GM19395 (cell line): Measurements from ENCODE around the gene CDK17.
"Not testable (repeated sequence)": the region's sequence is repeated elsewhere in the genome, so short reads cannot be mapped to it uniquely, and the experiment has no call there.

Source experiments
- ATAC-seq: cut with Tn5 transposase; IDR thresholded peaks from one replicate; pipeline ENCODE4 v1.9.1; 2021; ENCODE audit warnings: mild to moderate bottlenecking, moderate library complexity; ENCODE audit not compliant: unreplicated experiment

Gene CDK17

DNA sequence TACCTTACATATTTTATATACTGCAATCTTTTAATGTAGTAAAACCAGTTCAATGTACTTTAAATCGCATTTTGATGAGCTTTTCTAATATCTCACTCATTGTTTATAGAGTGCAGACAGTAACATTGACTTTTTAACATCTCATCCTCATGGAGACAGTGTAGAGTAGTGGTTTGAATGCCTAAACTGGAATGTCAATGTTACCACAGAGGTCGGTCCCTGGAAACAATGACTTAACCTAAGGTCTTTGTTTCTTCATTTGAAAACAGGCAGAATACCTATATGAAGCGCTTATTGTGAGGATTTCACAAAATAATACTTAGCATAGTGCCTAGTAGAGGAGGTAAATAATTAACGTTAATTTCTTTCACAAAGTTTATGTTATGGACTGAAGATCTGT lies 5.0 kb downstream of the CDK17 start:
- ATAC-seq: no peak

DNA sequence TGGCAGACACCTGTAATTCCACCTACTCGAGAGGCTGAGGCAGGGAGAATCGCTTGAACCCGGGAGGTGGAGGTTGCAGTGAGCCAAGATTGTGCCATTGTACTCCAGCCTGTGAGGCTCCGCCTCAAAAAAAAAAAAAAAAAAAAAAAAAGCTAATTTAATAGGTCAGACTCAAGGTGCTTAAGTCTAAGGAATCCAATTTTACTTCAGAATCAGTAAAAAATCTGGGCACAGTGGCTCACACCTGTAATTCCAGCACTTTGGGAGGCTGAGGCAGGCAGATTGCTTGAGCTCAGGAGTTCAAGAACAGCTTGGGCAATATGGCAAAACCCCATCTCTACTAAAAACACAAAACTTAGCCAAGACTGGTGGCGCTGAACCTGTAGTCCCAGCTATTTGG lies 7.0 kb downstream of the CDK17 start:
- ATAC-seq: not testable (repeated sequence)

DNA sequence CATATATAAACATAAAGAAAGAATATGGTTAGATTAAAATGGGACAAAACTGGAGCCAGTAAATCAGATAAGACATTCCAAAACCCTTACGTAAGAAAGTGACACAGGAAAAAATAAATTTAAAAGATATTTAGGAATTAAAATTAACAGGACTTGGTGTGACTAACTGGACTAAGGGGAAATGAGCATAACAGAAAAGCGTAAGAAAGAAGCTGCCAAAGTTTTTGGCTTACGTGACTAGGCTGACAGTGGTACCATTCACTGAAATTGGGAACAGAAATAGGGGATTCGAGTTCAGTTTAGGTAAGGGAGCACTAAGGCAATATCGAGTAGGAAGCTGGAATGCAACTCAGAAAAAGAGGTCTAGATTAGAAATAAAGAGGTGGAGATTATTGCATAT lies 7.8 kb downstream of the CDK17 start:
- ATAC-seq: no peak

DNA sequence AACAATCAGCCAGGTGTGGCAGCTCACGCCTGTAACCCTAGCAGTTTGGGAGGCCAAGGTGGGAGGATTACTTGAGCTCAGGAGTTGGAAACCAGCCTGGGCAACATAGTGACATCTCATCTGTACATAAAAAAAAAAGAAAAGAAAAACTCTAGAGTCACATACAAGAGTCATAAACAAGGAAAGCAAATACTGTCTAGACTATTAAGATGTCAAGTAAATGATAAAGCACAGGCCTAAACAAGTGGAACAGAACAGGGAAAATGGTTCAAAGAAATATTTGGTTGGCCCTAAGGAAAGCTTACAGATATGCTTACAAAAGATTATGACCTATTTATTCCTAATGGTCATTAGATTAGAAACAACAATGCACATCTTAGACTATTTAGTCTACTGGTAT lies 12.3 kb downstream of the CDK17 start:
- ATAC-seq: no peak

DNA sequence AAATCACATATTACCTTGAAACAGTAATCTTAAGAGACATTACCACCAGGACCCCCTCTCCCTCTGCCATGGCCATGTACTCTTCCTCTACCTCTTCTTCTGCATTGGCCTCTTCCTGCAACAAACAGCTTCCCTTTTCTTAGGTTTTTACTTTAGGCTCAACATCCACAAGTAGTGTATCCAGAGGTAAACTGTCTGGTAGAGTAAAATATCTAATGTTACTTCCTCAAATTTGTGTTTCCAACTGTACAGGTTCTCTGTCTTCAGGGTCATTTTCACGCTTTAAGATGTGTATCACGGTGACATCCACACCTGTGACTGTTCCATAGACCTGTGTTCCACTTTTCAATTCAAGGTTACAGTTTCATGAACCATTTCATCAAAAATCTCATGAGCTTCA lies 13.4 kb downstream of the CDK17 start:
- ATAC-seq: no peak

DNA sequence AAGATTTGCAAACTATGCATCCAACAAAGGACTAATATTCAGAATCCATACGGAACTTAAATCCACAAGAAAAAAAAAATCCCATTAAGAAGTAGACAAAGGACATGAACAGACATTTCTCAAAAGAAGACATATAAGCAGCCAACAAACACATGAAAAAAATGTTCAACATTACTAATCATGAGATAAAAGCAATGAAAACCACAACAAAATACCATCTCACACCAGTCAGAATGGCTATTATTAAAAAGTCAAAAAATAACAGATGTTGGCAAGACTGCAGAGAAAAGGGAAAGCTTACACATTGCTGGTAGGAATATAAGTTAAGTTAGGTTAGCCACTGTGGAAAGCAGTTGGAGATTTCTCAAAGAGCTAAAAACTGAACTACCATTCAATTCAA lies 16.2 kb downstream of the CDK17 start:
- ATAC-seq: no peak

DNA sequence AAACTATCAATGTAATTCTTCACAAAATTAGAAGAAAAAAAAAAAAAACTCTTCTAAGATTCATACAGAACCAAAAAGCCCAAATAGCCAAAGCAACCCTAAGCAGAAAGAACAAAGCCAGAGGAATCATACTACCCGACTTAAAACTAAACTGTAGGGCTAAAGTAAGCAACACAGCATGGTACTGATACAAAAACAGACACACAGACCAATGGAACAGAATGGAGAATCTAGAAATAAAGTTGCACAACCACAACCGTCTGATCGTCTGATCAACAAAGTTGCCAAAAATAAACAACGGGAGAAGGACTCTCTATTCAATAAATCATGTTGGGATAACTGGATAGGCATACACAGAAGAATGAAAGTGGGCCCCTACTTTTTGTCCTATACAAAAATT lies 16.9 kb downstream of the CDK17 start:
- ATAC-seq: no peak

DNA sequence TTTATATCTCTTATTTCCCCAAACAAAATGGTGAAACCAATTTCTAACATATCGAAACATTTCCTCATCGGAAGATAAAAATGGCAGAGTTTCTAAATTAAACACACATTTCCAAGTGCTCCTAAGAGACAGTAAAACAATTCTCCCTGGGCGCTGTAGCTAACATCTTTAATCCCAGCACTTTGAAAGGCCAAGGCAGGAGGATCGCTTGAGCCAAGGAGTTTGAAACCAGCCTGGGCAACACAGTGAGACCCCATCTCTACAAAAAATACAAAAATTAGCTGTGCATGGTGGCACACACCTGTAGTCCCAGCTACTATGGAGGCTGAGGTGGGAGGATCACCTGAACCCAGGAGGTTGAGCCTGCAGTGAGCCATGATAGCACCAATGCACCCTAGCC lies 20.5 kb downstream of the CDK17 start:
- ATAC-seq: not testable (repeated sequence)

DNA sequence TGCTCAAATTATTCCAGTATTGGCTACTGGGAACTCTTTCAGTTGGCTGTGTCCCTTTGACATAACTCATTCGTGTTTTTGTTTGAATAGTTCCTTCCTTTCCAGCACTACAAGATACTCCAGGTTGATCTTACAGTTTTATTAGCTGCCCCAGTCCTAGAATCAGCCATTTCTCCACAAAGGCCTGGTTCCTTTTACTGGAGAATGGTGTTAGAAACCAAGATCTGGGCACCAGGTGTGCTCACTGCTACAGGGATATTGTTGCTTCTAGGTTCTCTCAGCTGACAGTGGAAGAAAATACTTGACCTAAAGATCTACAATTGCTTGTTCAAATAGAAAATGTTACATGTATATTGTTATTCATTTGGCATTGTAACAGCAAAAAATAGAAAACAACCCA lies 21.9 kb downstream of the CDK17 start:
- ATAC-seq: no peak

DNA sequence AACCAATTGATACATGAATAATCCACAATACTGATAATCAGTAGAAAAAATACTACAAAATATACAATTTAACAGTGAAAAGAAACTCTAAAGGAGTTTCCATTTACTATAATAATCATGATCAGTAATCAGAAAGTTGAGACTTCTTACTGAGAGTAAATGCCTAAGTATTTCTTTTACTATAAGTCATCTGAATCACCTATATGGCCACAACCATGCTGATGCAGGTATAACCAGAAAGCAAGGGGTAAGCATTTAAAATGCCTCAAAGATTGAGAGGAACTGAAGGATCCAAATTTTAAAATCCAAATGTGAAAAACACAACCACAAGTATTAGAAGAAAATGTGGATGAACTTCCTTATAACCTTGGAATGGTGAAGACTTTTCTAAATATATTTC lies 23.4 kb downstream of the CDK17 start:
- ATAC-seq: no peak

DNA sequence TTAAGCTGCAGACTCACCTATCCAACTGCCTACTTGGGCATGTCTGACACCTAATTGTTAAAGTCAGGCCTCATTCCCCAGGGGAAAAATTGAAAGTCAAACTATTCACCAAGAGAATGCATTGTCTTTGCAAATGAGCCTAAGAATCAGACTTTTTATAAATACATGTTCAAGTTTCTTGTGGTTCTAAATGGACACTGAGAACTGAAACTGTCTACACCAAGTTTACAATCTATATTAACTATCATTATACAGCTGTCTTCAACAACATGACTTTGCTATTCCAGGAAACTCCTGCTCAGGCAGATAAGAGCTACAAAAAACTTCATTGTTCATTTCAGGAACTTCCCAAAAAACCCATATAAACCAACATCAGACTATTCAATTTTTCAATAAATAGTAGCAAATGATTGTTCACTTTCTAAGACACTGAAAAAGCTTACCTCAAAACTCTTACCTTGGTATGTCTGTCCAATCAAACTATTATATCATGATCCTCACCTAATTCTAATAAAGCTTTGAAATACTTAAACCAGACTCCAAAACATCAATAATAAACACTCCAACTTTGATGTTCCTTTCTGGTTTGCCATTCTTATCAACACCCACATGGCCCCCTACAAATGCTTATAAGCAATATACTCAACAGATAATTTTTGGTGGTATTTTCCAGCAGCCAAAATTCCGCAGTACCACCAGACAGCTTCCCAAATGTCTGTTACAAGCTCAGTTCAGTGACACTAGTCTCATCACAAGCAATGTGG lies 24.2 kb downstream of the CDK17 start:
- ATAC-seq: peak; percentile 73

DNA sequence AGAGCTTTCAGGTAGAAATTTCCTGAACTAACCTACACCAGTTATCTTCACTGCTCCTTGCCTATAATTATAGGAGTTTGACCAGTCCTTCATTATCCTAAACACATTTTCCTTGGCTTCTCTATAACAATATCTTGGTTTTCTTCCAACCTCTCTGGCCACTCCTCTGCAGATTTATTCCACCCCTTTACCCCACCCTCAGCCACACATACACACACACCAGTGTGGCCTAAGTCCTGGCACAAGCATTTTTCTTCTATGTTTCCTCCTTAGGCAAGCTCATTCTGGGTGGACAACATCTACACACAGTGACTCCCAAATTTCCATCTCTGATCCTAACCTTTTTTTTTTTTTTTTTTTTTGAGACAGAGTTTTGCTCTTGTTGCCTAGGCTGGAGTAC lies 25.1 kb downstream of the CDK17 start:
- no peak for ATAC-seq

DNA sequence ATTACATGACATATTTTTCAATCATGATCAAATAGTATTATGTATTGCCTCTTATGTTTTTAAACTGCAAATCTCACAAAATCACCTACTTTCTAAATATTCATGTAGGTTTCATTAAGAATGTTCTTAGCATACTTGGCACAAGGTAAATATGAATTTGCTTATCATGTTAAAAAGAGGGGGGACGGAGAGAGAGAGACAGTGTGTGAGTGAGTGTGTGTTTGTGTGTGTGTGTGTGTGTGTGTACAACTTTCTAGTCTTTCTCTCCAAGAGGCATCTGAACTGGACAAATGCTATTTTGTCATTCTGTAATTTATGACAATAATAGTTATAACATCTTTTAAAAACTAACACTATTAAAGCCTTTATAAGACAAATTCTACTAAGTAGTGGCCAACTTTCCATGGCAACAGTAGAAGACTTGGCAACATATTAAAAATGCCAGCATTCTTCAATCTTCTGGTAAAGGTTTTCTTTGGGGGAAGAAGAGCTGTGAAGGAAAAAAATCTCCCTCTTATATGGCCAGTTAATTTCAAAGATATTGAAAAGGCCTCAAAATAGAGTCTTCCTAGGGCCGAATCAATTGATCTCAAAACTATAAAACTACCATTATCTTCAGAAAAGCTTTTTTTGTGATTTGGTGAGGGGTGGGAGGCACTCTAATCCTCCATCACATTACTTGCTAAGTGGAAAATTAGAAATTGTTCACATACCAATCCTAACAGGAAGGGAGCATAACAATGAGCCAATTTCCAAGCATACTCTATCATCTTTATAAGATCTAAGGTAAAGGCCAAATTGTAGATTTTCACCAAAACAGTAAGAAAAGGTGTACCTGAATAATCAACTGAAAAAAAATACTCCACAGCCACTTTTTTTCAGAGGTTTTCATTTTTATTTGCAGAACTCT lies 28.2 kb downstream of the CDK17 start:
- ATAC-seq: no peak

DNA sequence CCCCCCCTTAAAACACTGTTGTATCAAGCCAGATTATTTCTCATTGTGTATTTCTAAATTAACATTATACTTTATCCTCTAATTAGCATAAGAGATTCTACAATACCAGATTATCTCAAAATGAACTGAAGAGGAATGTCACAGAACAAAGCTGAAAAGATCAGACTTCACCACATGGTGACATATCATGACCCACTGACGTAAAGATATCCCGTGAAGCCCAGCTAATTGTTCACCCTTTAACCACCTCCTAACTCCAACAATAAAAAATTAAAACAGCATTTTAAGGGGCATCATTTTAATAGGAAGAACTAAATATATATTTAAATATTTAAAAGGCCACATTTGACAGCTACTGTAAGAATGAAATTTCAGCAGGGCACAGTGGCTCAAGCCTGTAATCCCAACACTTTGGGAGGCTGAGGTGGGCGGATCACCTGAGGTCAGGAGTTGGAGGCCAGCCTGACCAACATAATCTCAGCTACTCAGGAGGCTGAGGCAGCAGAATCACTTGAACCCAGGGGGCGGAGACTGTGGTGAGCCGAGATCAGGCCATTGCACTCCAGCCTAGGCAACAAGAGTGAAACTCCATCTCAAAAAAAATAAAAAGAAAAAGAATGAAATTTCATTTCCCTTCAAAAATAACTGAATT lies 29.0 kb downstream of the CDK17 start:
- no peak for ATAC-seq

DNA sequence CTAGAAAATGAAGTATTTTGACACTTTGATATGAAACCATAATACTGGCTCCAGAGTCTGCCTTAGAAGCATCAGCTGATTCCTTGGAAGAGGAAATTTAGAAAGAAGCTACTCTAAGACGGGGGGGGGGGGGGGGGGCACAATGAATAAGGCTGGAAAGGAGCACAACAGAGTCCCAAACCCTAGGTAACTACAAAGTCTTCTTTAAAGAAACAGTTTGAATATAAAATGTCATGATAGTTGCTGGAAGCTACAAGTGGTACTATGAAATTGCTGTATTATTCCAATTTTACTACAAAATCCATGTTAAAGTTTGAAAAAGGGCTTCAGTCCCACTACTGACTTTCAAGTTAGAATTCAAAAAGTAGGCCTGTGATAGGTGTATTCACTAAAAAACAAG lies 31.6 kb downstream of the CDK17 start:
- ATAC-seq: no peak

DNA sequence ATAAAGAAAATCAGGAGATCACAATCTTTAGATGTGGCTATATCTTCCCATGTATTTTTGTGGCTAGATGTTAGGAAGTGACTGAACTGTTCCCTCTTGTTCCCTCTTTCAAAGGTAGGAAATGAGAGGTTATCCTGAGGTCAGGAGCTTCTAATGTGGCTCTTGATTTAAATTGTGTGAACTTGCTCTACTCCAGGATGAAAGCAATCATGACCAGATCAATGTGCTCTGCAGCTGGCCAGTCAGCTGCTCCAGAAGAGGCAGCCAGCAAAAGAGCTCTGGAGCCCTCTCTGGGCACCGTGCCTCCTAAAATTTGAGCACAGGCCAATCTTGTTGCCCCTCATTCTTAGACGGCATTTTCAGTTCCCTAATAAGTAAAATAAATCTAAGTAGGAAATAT lies 32.0 kb downstream of the CDK17 start:
- no peak for ATAC-seq

DNA sequence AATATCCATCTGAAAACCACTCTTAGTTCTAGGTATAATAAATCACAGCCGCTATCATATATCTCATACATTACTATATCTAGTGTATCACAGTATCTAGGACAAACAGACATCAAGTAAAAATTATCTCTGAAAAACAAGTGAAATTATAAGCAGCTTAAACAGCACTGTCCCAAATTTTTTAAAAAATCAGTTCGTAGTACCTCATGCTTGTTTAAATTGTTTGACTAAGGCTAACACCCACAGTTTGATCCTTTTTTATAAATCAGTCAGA lies 33.9 kb downstream of the CDK17 start:
- no peak for ATAC-seq

DNA sequence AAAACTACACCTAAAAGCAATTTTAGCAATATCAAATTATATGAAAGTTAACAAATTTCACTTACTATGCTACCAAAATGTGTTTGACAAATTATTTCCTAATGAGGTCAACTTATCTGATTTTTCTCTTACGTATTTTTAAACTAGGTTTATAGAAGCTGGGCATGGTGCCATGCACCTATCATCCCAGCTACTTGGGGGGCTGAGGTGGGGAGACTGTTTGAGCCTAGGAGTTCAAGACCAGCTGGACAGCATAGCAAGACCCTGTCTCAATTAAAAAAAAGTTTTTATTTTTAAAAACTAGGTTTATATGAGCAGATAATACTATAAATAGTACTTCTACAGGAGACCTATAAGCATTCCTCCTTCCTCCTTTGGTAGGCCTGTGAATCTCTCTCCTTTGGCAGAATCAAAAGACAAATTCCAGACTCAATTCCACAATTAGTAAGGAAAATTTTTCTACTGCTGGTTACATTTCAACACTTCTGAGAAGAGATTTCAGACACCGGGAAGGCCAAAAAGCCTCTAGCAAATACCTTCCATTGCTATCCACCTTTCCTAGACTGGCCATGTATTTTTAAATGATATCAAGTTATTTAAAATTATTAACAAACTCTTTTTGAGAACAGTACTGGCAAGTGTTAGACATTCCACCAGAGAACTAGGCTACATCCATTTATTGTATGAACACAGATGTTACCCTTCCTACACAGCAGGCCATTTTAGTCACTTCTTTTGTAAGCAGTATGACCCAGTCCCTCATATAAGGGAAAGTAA lies 34.4 kb downstream of the CDK17 start:
- ATAC-seq: no peak

DNA sequence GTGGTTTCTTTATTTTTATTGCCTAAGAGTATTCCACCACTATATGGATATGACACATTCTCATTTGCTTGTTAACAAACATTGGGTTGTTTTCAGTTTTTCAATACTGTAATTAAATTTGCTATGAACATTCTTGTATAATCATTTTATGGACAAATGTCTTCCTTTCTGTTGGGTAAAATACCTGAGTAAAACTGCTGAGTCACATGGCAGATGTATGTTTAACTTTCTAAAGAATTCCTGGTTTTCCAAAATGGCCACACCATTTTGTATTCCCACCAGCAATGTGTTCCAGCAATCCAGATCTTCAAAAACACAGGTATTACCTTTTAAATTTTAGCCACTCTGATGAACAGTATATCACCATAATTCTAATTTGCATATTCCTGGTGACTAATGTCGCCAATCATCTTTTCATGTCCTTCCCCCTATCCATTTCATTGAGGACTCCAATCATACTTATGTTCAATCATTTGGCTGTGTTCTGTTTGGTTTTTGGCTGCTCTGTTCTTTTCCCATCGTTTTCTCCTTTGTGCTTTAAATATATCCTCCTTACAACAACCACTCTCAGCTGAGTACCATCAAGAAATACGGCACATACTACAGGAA lies 36.0 kb downstream of the CDK17 start:
- no peak for ATAC-seq

DNA sequence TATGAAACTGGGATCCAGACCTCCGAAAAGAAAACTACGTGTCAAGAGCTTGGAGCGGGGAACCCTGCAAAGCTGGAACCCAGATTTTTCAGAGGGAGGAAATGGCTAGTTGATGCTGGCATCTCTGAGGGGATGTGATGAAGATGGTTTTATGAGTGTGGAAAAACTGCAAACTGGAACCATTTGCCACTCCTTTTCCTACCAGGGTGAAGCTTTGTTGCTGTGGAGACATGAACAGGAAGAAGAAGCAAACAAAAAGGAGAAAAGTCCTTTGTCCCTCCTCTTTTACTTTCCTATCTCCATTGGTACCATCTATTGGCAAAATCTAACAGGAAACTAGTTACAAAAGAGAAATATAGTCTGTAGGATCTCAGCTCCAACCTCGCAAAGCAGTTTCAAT lies 39.2 kb downstream of the CDK17 start:
- no peak for ATAC-seq

DNA sequence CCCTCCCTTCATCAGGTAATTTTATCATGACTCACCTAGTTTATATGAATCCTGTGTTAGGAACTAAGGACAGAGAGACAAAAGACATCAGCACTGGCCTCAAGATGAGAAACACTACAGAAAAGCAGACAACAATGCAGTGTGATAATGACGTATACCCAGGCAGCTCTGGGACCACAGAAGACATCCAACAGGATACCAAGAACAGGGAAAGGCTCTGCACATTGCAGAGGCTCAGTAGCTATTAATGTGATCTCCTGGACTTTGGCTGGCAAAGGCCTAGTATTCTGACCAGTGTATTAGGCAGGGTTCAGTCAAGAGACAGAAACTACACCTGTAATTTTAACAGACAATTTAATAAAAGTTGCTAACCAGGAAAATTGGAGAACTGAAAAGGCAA lies 39.7 kb downstream of the CDK17 start:
- ATAC-seq: no peak
